ENCODE results near the gene NOSTRIN. TPM values are rescaled to one million over a fixed set of nuclear protein-coding genes. Genes with fewer than 3 reads are reported as not detected.

NOSTRIN gene
- total RNA-seq, 1 experiment from 2014 or later = 5.6 TPM

Other genes with a start within 250 kb of the NOSTRIN start
- 7.0 and 7.9 TPM in 2 replicates for gene SPC25, start 87.8 kb downstream of the NOSTRIN start, total RNA-seq (2014; rRNA removed; shearing (Covaris generic))
- gene G6PC2, start 98.7 kb downstream of the NOSTRIN start, total RNA-seq (2014; rRNA removed; shearing (Covaris generic)) = not detected in 2 replicates
- 0.08 TPM in 1 of 2 replicates, not detected in the other for gene ABCB11, start 228.7 kb downstream of the NOSTRIN start, total RNA-seq (2014; rRNA removed; shearing (Covaris generic))